Skeletal muscle satellite cell (primary cell): ENCODE results near the gene MICAL3.
"Not testable (repeated sequence)": the region's sequence is repeated elsewhere in the genome, so short reads cannot be mapped to it uniquely, and the experiment has no call there.

ENCODE experiments used
- H3K27me3 ChIP-seq: 2 replicates; pipeline ENCODE4 v1.7.0; 2013; ENCODE audit warnings: low read length; ENCODE audit not compliant: control insufficient read depth, insufficient read depth
- H3K36me3 ChIP-seq: 2 replicates; pipeline ENCODE4 v1.7.0; 2013; ENCODE audit warnings: mild to moderate bottlenecking, control low read depth, low read length; ENCODE audit not compliant: insufficient read depth
- H3K4me1 ChIP-seq: 2 replicates; pipeline ENCODE4 v1.7.0; 2013; ENCODE audit warnings: low read length; ENCODE audit not compliant: control insufficient read depth, insufficient read depth
- H3K4me2 ChIP-seq: 2 replicates; pipeline ENCODE4 v1.7.0; 2013; ENCODE audit warnings: mild to moderate bottlenecking, low read length
- H3K4me3 ChIP-seq: 2 replicates; pipeline ENCODE4 v1.7.0; 2013; ENCODE audit warnings: low read length
- H3K9ac ChIP-seq: 2 replicates; pipeline ENCODE4 v1.7.0; 2013; ENCODE audit warnings: mild to moderate bottlenecking, low read depth, low read length, moderate library complexity
- H3K9me3 ChIP-seq: replicated peaks from 2 replicates; pipeline ENCODE4 v1.7.0; 2013; ENCODE audit warnings: mild to moderate bottlenecking, control low read depth, low read length

MICAL3 gene

DNA sequence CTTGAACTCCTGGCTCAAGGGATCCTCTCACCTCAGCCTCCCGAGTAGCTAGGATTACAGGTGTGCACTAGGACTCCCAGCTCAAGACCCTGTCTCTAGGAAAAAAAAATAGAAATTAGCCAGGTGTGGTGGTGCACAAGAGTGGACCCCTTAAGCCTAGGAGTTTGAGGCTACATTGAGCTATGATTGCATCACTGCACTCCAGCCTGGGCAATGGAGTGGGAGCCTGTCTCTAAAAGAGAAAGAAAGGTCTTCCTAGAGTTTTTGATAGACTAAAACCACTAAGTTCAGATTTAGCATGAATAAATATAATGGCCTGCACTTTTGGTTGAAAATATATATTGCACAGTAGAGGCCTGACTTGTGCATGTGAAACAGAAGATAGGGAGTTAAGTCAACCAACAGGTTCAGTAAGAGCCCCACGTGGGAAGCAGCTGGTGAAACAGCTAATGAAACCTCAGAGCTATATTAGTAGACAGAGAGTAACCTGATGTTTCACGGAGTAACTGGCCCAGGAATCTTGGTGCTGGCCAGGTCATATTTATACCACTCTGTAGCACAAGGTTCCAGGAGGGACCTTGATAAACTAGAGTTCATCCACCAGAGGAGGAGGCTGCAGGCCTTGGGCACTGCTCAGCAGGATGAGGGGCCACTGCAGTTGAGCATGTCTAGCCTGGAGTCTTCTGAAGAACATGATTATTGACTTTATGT, 4.6 kb upstream of the MICAL3 start:
- Histone ChIP-seq H3K9me3 (no peaks in the 10 kb centered on the region), H3K4me3 (no peak overlapping the region), H3K4me1 (peaks cover 37% of the 10 kb centered on the region), H3K4me2 (no peak overlapping the region), H3K9ac (no peak overlapping the region), H3K27me3 (no peaks in the 10 kb centered on the region), H3K36me3 (no peaks in the 10 kb centered on the region)

DNA sequence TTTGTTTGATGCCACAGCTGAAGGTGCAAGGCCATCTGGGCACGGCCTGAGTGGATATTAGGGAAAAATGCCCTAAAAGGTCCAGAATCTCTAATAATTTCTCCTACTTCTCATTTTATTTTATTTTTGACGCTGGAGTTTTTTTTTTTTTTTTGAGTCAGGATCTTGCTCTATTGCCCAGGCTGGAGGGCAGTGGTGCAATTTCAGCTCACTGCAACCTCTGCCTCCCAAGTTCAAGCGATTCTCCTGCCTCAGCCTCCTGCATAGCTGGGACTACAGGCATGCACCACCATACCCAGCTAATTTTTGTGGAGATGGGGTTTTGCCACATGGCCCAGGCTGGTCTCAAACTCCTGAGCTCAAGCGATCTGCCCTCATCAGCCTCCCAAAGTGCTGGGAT, 1.5 kb upstream of the MICAL3 start:
- H3K27me3 ChIP-seq, H3K9ac ChIP-seq, H3K36me3 ChIP-seq: not testable (repeated sequence)

DNA sequence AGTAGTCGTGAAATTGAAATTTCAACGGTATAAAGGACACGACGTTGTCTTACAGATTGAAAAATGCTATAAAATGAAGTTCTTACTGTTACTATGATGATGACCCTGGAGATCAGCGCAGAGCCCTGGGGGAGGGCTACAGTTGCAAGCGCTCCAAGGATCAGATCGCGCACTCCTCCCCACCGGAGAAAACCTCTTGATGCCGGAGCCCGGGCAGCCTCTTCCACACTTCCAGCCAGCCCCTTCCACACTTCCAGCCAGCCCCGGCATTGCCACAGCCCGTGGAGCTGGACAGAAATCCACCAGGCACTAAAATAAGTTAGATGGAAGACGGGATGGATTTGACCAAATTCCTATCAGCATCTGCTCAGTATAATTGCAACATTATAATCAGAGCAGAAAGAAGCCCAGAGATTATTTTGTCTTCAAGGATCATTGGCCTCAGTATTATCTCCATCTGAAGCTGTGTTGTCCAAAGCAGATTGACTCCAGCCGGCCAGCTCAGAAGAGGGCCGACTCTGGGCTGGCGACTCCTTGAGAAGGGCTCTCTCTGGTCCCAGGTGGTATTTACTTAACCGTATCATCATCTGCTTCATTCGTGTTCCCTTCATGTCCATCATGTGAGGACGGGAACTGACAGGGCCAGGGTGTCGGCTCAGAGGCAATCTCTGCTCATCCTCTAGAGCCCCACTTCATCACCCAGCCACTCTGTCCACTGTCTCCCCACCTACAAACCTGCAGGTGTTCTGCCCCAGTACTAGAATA, 777 bp upstream of the MICAL3 start:
- Histone ChIP-seq H3K27me3 (no peaks in the 10 kb centered on the region), H3K9ac (peak overlapping the region; percentile 56), H3K4me3 (peak overlapping the region; percentile 77)

More for the DNA sequence above, 1.5 kb upstream of the MICAL3 start:
- not testable (repeated sequence) for H3K4me3 ChIP-seq, H3K4me2 ChIP-seq, H3K9me3 ChIP-seq
- H3K4me1 ChIP-seq: peaks cover 18% of the 10 kb centered on the region

DNA sequence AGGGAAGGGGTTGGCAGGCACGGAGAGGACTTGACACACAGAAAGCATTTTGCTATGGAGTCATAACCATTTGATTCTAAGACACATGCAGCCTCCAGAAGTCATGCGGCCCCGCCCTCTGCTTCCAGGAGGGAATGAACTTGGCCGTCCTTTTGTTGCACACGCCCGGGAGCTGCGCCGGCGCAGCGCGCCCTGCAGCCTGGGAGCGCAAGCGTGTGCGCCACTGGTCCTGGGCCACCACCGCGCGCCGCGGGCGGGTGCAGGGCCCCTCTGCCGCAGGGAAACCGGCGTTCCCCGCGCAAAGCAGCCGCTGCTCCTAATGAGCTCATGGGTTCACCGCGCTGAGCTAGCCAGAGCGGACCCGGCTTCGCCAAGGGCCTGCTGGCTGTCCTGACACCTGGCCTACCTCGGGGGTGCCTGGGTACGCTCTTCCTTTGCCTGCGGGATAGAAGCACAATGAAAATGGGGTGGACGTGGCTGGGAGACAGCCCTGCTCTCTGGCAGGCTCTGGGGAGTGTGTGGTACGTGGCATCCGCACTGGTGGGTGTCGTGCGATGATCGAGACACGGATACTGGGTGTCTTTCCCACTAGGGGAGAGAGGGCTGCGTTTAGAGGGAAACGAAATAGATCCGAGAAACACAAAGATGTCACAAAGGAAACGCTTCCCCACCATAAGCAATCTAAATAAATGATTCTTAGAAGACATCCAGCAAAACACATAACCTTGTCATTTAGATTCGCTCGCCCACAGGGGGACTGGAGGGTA, 669 bp downstream of the MICAL3 start:
- H3K36me3 ChIP-seq: no peaks in the 10 kb centered on the region
- H3K4me3 ChIP-seq: peak overlapping the region; percentile 77
- no peaks in the 10 kb centered on the region for H3K27me3 ChIP-seq
- H3K9me3 ChIP-seq: no peaks in the 10 kb centered on the region
- peak overlapping the region; percentile 98 for H3K4me2 ChIP-seq
- peaks cover 18% of the 10 kb centered on the region for H3K4me1 ChIP-seq
- peak overlapping the region; percentile 56 for H3K9ac ChIP-seq

More for the DNA sequence above, 777 bp upstream of the MICAL3 start:
- H3K4me1 ChIP-seq: peaks cover 18% of the 10 kb centered on the region
- H3K9me3 ChIP-seq: no peaks in the 10 kb centered on the region
- no peaks in the 10 kb centered on the region for H3K36me3 ChIP-seq
- peak overlapping the region; percentile 98 for H3K4me2 ChIP-seq

DNA sequence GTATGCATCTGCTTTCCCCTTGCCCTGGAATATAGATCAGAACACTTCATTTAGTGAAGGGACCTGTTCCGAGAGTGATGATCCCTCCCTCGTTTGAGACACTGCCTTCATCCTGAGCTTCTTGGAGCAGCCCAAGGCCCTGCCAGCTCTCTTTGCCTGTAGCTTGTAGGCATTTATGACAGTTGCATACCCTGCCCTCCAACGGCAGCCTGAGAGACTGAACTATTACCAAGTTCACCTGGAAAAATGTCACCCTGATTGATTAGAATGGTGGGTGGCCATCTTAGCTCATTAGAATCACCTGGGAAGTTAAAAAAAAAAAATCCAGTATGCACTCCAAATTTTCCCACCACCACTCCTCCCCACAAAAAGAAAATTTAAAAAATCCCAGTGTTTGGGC, 1.5 kb downstream of the MICAL3 start:
- no peak overlapping the region for H3K9ac ChIP-seq
- no peaks in the 10 kb centered on the region for H3K27me3 ChIP-seq
- H3K9me3 ChIP-seq: no peaks in the 10 kb centered on the region
- H3K36me3 ChIP-seq: no peaks in the 10 kb centered on the region
- H3K4me2 ChIP-seq: peak overlapping the region; percentile 98
- H3K4me1 ChIP-seq: peaks cover 18% of the 10 kb centered on the region
- no peak overlapping the region for H3K4me3 ChIP-seq

DNA sequence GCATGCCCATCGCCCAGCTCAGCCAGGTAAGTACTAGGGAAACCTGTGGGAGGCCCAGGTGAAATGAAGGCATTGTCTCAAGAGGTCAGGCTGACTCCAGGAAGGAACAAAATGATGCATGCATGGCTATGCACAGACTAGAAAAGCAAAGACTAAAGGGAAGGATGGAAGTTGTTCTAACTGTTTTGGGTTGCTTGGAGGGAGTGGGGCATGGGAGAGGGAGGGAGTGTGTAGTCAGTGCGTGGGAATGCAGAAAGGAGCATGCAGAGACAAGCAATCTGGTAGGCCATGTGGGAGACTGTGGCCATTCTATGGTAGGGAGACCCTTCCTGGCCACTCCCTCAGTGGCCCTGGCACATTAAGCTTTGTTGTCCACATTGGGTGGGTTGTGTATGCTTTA, 2.9 kb downstream of the MICAL3 start:
- Histone ChIP-seq H3K4me2 (no peak overlapping the region), H3K9me3 (no peaks in the 10 kb centered on the region), H3K9ac (no peak overlapping the region), H3K27me3 (no peaks in the 10 kb centered on the region), H3K4me3 (no peak overlapping the region), H3K4me1 (peaks cover 18% of the 10 kb centered on the region), H3K36me3 (no peaks in the 10 kb centered on the region)

DNA sequence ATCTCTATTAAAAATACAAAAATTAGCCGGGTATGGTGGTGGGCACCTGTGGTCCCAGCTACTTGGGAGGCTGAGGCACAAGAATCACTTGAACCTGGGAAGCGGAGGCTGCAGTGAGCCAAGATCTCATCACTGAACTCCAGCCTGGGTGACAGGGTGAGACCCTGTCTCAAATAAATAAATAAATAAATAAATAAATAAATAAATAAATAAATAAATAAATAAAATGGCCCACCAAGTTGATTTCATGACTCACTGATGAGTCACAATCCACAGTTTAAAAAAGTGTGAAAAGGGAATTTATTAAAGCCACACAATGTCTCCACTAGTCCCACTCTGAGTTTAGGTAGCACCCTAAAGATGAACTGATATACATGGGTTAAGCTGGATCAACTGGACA, 3.6 kb downstream of the MICAL3 start:
- H3K4me2 ChIP-seq, H3K9me3 ChIP-seq, H3K9ac ChIP-seq, H3K27me3 ChIP-seq, H3K4me3 ChIP-seq, H3K36me3 ChIP-seq: not testable (repeated sequence)
- peaks cover 18% of the 10 kb centered on the region for H3K4me1 ChIP-seq

DNA sequence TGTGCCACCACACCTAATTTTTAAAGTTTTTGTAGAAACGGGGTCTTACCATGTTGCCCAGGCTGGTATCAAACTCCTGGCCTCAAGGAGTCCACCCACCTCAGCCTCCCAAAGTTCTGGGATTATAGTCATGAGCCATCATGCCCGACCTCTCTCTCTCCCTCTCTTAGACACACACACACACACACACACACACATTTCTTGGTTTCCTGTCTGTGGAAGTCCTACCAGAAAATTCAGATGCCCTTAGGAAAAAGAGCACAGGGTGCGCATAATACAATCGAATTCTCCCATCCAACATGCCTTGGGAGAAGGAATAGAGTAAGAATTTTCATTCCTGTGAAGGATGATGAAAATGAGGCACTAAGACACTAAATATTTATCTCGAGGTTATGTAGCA, 10.4 kb downstream of the MICAL3 start:
- Histone ChIP-seq H3K4me2 (no peak overlapping the region), H3K36me3 (no peaks in the 10 kb centered on the region), H3K4me3 (no peak overlapping the region), H3K9ac (no peak overlapping the region), H3K4me1 (peaks cover 9% of the 10 kb centered on the region), H3K27me3 (no peaks in the 10 kb centered on the region), H3K9me3 (no peaks in the 10 kb centered on the region)

DNA sequence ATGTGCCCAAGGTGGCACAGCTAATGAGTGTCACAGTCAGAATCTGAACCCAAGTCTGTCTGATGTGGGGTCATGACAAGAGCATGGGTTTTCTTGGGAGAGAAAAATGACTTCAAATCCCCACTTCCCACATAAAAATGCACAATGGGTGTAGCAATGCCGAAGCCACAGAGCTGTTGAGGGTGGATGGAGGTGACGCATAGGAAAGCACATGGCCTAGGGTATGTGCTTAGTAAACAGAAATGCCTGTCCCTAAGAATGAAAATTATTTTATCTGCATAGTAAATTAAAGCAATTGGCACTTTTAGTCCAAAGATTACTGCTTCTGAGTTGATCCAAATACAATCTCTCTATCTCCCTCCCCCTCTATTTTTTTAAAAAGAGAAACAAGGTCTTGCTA, 10.9 kb downstream of the MICAL3 start:
- H3K9me3 ChIP-seq: no peaks in the 10 kb centered on the region

DNA sequence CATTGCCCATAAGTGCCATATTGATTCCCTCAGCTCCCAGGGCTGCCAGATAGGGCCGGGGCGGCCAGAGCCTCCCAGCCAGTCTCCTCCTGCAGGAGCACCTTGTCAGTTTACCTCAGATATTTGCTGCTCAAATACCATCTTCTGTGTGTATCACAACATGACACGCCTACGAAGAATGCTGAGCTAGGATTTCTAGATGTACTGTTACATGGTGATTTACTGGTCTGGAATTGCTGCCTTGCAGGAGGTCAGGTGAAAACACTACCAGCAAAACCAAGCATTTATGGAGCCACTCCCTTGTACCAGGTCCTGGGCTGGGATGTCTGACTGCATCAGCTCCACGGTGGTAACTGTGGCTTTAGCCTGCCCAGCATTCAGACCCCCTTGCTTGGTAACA, 11.8 kb downstream of the MICAL3 start:
- Histone ChIP-seq H3K27me3 (no peaks in the 10 kb centered on the region), H3K36me3 (no peaks in the 10 kb centered on the region), H3K4me2 (no peak overlapping the region), H3K9me3 (no peaks in the 10 kb centered on the region), H3K9ac (no peak overlapping the region), H3K4me1 (peaks cover 9% of the 10 kb centered on the region), H3K4me3 (no peak overlapping the region)

More for the DNA sequence above, 10.9 kb downstream of the MICAL3 start:
- H3K27me3 ChIP-seq: no peaks in the 10 kb centered on the region
- H3K36me3 ChIP-seq: no peaks in the 10 kb centered on the region
- no peak overlapping the region for H3K4me2 ChIP-seq
- H3K4me3 ChIP-seq: no peak overlapping the region
- peaks cover 9% of the 10 kb centered on the region for H3K4me1 ChIP-seq
- H3K9ac ChIP-seq: no peak overlapping the region

DNA sequence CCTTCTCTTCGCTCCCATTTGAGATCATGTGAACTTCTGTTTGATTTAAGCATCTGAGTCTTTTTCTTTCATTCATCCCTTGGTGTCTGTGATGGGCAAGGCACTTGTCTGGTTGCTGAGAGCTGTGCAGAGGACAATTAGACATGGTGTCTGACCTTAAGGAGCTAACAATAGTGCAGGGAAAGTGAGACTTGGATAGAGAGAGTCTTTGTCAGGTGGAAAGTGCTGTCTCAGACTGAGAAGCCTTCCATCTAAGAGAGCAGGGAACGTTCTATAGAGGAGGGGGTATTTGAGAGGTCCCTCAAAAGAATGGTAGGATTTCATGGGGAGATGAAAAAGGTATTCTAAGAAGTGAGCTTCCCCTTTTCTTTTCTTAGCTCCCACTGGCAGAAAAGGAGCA, 14.1 kb downstream of the MICAL3 start:
- peaks cover 9% of the 10 kb centered on the region for H3K4me1 ChIP-seq
- H3K9me3 ChIP-seq: no peaks in the 10 kb centered on the region
- no peaks in the 10 kb centered on the region for H3K27me3 ChIP-seq
- no peaks in the 10 kb centered on the region for H3K36me3 ChIP-seq
- no peak overlapping the region for H3K9ac ChIP-seq
- H3K4me3 ChIP-seq: no peak overlapping the region
- H3K4me2 ChIP-seq: no peak overlapping the region
